Glomerular endothelial cell (primary cell): ENCODE results near the gene DMTF1. TPM values are rescaled to one million over a fixed set of nuclear protein-coding genes. Genes with fewer than 3 reads are reported as not detected.
"Not testable (repeated sequence)": the region's sequence is repeated elsewhere in the genome, so short reads cannot be mapped to it uniquely, and the experiment has no call there.

Source experiments
- DNase-seq: peaks from one replicate; pipeline ENCODE4 v3.0.0-alpha.2; 2011; ENCODE audit warnings: low read depth, low spot score; ENCODE audit errors: extremely low read depth
- total RNA-seq: library from RNA; depleted of rRNA; stranded (reverse); fragments of >200 nt; gene quantifications from 2 replicates; pipeline ENCODE4 v1.2.3, GENCODE V29; 2015

Gene DMTF1
- total RNA-seq, 1 donor from 2014 or later: 51.2 TPM

DNA sequence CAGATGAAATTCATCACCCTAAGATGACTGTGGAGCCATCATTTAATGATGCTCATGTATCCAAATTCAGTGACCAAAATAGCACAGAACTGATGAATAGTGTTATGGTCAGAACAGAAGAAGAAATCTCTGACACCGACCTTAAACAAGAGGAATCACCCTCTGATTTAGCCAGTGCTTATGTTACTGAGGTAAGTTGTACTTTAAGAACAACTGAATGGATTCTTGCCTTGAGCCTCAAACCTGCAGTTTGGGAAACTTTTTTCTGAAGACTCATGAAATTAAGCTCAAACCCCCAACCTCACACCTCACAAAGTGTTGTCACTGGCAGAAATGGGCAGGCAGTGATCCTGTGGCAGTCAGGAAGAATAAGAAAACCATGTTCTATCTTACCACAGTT lies 41.7 kb downstream of the DMTF1 start:
- no peak for DNase-seq

DNA sequence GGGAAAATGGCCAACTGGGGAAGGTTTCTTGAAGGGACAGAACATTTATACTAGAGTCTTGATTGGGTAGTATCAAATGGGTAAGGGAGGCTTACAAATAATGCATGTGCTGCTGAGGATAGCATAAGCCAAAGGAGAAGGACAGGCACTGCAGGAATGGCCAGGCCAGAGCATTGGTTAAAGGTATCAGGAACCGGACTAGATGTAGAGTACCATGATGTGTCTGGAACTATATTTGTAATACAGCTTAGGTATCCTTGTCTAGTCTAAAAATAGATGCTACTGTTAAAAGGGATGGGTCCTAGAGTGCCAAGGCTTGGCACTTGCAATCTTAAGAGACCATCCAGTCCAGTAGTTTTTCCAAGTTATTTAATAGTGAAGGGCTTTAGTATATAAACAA lies 47.0 kb downstream of the DMTF1 start:
- DNase-seq: no peak

DNA sequence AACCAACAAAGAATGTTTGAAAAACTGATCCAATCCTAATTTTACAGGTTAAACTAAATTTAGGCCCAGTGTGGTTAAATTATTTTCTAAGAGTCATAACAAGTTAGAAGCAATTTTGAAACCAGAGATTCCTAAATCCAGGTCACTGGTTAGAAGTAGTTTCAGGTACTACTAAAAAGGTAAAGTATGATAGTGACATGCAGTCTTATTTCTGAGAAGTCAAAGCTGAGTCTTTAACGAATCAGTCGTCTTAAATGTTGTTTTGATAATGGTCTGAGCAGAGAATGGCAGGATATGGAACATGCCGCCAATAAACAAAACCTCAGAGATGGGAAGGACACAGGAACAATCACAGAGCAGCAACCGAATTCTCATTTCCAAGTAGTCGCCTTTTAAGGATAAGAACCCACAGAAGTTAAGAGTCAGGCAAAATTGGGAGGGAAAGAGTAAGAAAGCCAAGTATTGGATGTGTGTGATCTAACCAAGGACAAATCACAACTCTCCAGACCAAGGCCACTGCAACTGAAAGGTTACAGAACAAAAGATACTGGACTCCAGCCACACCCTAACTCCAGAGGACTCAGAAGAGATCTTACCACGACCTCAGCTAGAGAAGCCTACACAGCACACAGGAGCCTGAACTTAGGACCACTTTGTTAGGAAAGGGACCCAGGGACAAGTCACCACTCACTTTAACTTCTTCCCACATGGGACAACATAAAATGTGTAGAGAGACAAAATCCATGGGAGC lies 47.6 kb downstream of the DMTF1 start:
- DNase-seq: no peak

DNA sequence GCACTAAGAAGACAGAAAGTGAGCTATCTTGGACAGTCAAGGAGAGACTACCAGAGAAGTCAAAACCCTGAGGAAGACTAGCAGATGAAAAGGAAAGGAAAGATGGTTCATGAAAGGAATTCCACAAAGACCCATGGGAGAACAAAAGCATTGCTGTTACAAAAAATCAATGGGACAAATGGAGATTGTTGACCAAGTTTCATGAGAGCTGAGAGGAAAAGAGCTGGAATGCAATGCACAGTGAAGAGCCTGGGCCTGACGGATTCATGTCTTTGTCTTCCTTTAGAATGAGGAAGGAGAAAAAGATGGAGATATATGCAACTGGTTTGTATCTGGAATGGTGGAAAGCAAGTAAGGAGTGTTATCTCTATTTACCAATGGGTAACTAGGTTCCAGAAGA lies 50.0 kb downstream of the DMTF1 start:
- DNase-seq: no peak

DNA sequence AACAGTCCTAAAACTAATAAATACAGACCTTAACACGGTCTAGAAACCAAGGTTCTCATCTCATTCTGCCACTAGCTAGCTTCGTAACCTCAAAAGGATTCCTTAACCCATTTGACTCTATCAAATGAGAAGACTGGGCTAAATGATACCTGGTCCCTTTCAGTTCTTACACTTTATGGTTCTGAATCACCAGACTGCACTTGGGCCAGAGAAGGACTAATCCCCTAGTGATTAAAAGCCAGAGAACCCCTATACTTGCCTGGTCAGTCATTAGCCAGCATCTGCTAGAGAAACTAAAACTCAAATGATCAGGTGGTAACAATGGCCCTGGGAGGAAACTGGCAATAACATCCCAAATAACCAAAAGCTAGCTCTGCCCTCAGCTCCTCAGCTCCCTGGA lies 50.5 kb downstream of the DMTF1 start:
- no peak for DNase-seq

DNA sequence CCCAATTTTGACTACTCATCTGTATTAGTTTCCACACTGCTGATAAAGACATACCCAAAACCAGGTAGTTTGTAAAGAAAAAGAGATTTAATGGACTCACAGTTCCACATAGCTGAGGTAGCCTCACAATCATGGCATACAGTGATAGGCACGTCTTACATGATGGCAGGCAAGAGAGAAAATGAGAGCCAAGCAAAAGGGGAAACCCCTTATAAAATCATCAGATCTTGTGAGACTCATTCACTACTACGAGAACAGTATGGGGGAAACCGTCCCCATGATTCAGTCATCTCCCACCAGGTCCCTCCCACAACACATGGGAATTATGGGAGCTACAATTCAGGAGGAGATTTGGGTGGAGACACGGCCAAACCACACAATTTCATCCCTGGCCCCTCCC lies 51.7 kb downstream of the DMTF1 start:
- DNase-seq: not testable (repeated sequence)

DNA sequence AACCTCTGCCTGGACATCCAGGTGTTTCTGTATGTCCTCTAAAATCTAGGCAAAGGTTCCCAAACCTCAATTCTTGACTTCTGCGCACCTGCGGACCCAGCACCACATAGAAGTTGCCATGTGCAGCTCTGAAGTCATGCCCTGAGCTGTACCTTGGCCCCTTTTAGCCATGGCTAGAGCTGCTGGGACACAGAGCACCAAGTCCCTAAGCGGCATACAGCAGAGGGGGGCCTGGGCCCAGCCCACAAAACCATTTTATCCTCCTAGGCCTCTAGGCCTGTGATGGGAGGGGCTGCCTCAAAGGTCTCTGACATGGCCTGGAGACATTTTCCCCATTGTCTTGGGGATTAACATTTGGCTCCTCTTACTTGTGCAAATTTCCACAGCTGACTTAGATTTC lies 52.7 kb downstream of the DMTF1 start:
- DNase-seq: no peak

DNA sequence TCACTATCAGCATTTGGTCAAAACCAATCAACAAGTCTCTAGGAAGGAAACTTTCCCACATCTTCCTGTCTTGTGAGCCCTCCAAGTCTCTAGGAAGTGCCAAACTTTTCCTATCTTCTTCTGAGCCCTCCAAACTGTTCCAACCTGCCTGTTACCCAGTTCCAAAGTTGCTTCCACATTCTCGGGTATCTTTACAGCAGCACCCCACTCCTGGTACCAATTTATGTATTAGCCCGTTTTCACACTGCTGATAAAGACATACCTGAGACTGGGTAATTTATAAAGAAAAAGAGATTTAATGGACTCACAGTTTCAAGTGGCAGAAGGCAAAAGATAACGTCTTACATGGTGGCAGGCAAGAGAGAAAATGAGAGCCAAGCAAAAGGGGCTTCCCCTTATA lies 53.4 kb downstream of the DMTF1 start:
- DNase-seq: not testable (repeated sequence)

DNA sequence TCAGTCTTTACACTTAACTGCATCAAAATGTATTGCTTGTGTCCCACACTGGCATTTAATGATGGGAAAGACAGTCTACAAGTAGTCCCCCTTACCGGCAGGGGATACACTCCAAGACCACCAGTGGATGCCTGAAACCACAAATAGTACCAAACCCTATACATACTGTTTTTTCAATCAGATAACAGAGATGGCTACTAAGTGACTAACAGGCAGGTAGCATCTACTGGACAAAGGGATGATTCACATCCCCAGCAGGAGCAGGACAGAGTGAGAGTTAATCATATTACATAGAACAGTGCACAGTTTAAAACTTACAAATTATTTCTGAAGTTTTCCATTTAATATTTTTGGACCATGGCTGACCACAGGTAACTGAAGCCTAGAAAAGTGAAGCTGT lies 54.1 kb downstream of the DMTF1 start:
- DNase-seq: no peak

DNA sequence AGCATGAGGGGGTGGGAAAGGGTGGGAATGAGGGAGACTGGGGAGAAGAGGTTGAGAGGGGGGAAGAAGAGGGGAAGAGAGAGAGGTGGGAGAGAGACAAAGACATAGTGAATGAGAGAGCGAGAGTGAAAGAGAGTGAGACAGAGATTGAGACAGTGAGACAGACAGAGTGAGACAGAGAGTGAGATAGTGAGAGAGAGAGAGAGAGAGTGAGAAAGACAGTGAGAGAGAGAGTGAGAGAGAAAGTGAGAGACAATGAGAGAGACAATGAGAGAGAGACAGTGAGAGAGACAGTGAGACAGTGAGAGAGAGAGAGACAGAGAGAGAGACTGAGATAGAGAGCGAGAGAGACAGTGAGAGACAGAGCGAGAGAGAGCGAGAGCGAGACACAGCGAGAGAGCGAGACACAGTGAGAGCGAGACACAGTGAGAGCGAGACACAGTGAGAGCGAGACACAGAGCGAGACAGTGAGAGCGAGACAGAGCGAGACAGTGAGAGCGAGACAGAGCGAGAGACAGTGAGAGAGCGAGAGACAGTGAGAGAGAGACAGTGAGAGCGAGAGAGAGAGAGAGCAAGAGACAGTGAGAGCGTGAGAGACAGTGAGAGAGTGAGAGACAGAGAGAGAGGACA lies 57.2 kb downstream of the DMTF1 start:
- no peak for DNase-seq

DNA sequence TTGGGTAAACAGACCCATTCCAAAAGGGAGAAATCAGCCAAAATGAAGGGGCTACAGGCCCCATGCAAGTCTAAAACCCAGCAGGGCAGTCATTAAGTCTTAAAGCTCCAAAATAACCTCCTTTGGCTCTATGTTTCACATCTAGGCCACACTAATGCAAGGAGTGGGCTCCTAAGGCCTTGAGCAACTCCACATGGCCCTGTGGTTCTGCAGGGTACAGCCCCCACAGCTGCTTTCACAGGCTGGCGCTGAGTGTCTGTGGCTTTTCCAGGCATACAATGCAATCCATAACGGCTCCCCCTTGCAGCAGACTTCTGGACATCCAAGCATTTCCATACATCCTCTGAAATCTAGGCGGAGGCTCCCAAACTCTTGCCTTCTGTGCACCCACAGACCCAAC lies 58.3 kb downstream of the DMTF1 start:
- DNase-seq: no peak

DNA sequence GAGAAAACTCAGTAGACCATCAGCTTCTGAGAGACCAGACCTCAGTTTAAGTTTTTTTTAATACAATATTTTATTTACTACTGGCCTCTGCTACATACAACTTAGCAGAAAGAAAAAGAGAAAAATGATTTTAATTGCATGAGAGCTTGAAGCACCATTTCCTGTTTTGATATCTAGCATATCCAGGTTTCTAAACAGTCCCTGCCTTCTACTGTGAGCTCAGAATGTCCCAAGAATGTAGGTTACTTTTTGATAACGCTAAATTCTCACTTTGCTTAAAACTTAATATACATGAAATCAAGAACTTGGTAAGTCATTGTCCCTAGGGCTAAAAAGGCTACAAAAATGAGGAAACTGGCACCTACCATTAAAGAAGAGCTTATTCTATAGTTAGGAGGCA lies 60.2 kb downstream of the DMTF1 start:
- DNase-seq: no peak

DNA sequence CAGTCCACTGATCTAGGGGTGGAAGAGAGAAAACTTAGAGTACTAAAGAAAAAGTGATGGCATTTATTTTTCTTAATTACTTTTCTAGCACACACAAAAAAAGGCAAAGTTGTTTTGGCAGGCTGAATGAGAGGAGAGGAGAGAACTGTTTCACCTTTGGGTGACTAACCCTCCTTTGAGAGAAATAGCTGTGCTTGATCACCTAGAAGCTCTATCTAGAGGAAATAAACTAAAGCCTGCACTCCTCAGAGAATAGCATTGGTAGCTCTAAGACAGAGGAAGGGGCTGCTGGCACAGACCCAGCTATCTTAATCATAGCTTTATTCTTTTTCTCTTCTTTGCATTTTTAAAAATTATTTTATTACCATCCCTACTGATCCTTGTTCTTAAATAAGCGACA lies 61.0 kb downstream of the DMTF1 start:
- no peak for DNase-seq

DNA sequence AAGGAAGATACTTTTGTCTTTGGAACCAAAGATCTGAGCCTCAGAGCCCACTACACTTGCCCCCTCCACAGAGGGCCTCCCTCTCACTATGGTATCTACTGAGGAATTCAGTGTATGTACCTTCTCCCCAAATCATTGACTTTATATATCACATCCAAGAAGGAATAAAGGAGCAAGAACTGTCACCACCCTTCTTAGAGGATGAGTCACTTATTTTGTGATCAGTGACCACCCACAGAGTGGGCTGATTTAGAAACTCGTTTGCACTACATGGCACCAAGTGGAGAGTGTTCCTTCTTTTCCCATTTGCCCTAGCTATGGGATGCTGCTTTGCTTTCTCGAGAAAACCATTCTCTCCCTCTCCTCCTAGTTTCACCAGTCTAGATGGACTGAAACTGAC lies 61.6 kb downstream of the DMTF1 start:
- DNase-seq: no peak

DNA sequence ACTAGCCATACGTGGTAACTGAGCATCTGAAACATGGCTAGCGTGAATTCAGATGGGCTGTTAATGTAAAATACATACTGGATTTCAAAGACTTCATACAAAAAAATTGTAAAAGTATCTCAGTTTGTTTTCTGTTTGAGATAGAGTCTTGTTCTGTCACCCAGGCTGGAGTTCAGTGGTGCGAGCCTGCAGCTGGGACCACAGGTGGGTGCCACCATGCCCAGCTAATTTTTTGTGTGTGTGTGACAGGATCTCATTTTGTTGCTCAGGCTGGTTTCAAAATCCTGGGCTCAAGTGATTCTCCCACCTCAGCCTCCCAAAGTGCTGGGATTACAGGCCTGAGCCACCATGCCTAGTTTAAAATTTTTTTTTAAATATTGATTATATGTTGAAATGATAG lies 62.8 kb downstream of the DMTF1 start:
- no peak for DNase-seq

DNA sequence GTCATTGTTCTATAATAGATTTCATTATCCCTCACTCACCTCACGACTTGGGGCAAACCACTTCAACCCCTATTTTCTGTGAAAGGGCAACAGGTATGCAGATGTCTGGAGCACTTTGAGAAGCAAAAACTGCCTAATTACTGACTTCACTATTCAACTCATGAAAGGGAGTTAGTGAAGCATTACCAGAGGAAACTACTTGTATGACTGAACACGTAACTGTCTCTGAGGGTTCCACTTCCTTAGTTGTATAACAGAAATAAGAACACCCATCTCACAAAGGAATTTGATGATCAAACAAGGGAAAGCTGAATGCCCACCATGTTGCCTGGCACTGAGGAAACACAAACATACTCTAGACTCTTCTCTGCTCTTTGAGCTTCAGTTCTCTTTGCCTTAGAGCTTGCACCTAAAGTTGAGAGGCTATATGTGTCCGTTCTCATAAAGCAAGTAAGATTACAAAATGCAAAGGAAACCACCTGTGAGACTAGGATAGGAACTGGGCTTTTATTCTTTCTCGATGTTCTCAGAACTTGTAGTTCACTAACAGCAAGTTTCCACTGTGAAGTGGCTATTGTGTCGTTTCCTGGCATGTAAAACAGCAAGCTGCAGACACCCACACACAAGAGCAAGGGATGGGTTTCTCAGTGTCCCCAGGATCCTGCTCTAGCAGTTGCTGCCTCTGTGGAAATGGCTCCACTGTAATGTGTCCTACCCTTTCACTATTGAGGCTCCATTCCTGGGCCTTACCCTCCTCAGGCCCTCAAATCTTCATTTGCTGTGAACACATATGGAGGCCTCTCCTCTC lies 64.7 kb downstream of the DMTF1 start:
- DNase-seq: no peak

DNA sequence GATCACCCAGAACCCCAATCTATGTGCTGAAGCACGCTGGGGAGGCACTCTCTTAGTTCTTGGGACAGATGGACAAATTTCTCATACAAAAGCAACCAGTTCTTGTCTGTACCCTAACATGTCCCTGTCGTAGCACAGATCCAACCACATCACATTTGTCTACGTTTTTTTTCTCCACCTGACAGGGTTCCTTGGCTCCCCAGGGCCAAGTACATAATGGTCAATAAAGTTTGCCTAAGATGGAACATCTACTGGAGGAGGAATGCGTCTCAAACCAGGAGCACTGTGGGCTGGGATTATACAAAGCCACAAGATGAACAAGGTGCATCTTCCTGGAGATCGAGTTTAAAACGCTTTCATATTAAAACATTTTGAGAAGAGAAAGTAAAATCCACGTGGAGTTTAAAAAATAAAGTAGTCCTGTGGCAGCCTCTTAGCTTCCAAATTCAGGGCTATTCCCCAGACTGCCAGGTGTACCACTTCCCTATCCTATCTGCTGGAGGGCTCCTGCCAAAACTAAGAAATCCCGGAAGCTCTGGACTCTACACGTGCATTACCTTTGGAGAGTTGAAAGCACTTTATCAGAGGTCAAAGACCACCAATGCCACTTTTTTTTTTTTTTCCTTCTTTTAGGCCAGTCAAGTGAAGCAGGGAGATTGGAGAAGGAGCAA lies 65.9 kb downstream of the DMTF1 start:
- DNase-seq: no peak

DNA sequence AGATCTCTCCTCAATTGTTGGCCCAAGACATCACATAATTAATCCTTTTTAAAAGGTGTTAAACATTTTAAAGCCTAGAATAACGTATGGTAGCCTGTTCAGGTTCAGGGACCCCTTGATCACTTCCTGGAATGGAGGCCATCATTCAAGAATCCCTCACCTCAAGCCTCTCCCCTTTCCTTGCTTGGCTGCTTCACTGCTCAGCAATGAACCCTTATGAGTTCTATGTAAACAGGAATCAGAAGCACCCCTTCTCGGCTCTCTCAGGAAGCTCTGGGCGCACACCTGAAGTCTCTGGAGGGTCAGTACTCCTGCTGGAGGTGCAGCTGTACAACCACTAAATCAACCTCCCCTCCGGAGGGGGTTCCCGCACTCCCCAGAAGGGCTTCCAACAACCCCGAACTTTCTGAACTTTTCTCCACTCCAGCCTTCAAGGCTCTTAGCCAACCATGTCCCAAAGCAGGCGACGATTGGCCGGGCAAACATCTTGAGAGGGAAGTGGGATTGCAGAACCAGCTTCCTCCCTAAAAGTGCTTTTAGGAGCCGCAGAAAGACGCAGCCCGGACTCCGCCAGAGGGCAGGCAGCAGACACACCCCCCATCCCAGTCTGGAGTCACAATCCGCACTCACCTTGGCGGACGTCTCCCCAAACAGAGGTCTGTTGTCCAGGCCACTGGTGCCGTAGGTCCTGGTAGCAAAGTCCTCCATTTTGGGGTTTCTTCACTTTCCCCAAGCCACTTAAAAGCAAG lies 66.7 kb downstream of the DMTF1 start:
- no peak for DNase-seq

DNA sequence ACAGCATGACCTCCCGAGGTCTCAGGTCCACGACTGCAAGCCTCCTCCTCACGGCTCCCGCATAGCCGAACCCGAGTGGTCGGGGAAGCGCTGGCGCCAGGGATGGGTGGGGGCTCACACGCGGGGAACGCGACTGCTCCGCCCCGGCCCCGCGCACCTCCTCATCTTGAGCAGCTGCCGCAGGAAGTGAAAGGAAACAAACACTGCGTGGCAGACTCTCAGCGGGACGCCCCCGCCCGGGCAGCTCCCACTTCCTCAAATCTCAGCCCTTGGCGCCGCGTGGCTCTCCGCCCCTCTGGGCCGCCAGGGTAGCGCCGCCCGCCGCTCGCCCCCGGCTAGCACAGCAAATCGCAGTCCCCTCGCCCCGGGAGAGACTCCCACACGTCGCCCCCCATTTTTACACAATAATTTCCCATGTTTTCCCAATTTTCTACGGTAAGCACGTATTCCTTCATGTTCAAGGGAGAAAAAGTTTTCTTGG lies 67.3 kb downstream of the DMTF1 start, which contains the start of gene TMEM243:
Gene TMEM243, minus strand, starts transcription at position 188 of the 481 bp plus-strand sequence. CDS start 229 bp downstream, outside the sequence.
- DNase-seq: no peak

DNA sequence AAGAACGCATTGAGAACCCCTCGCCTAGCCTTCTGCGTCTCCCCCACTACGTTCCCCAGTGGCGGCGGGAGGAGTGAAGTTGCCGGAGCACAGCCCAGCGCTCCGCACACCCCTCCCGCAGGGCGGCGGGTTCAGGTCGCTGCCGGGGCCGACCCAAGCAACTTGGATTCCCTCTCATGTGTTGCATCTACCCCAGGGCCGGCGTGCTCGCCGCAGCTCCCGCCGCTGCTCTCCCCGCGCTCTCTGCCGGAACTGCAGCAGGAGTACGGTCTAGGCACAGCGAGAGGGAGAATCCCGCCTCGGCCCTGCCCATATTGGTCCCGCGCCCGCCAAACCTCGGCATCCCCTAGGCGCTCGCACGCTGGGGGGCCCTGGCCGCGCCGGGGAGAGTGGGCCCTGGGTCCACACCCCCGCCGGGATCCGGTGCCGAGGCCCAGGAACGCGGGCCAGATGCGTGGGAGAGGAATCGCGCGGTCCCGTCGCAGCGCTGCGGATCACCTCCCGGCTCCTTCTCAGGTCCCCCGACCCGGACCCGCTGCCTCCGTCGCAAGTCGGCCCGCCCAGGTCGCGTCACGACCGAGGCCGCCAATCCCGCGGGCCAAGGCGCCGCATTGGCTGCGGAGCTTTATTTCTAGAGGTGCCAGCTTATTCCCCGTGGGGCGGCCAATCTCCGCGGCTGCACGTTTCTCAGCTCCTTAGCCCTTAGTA lies 67.9 kb downstream of the DMTF1 start:
- DNase-seq: no peak
